Measurements from ENCODE around the gene TRERF1.
A peak's percentile ranks its signal among the peaks of the same experiment; 100 is the strongest.
"Not testable (repeated sequence)": the region's sequence is repeated elsewhere in the genome, so short reads cannot be mapped to it uniquely, and the experiment has no call there.

TRERF1 gene

GRCh38 chr6:42451333-42452170 lies at the start of gene TRERF1:
TSS of gene TRERF1 (minus strand) at chr6:42451926. CDS start at chr6:42269590, 182,336 bp downstream.
- DNase-seq, result peak; percentile 91

GRCh38 chr6:42498473-42499128 lies 46.9 kb upstream of the TRERF1 start:
- DNase-seq, result no peak

GRCh38 chr6:42493914-42494539 lies 42.3 kb upstream of the TRERF1 start:
- no peak for DNase-seq

GRCh38 chr6:42488129-42488528 lies 36.4 kb upstream of the TRERF1 start:
- DNase-seq, result no peak

- DNase-seq, result no peak
Measured at GRCh38 chr6:42484261-42484660, 32.5 kb upstream of the TRERF1 start.

GRCh38 chr6:42482174-42482573 lies 30.4 kb upstream of the TRERF1 start:
- DNase-seq, result no peak

- DNase-seq, result no peak
Measured at GRCh38 chr6:42471714-42472113, 20.0 kb upstream of the TRERF1 start.

GRCh38 chr6:42471142-42471541 lies 19.4 kb upstream of the TRERF1 start:
- no peak for DNase-seq

GRCh38 chr6:42468273-42468672 lies 16.5 kb upstream of the TRERF1 start:
- no peak for DNase-seq

- DNase-seq, result no peak
Measured at GRCh38 chr6:42467651-42468050, 15.9 kb upstream of the TRERF1 start.

- DNase-seq, result not testable (repeated sequence)
Measured at GRCh38 chr6:42466470-42466869, 14.7 kb upstream of the TRERF1 start.

GRCh38 chr6:42462474-42462972 lies 10.8 kb upstream of the TRERF1 start:
- DNase-seq, result no peak

- no peak for DNase-seq
Measured at GRCh38 chr6:42460883-42461282, 9.2 kb upstream of the TRERF1 start.

- no peak for DNase-seq
Measured at GRCh38 chr6:42459888-42460287, 8.2 kb upstream of the TRERF1 start.

GRCh38 chr6:42454428-42454791 lies 2.7 kb upstream of the TRERF1 start:
- peak; percentile 47 for DNase-seq

- DNase-seq, result peak; percentile 82
Measured at GRCh38 chr6:42453654-42454427, 2.1 kb upstream of the TRERF1 start.

- peak; percentile 97 for DNase-seq
Measured at GRCh38 chr6:42453031-42453653, 1.4 kb upstream of the TRERF1 start.

GRCh38 chr6:42452171-42453030 lies 675 bp upstream of the TRERF1 start:
- peak; percentile 90 for DNase-seq

GRCh38 chr6:42450477-42451332 lies 1.0 kb downstream of the TRERF1 start:
- peak; percentile 50 for DNase-seq

GRCh38 chr6:42449917-42450476 lies 1.7 kb downstream of the TRERF1 start:
- DNase-seq, result no peak

All from right hindlimb (tissue), 1 donor.